Stimulated activated CD4-positive, alpha-beta T cell treated with anti-CD3 and anti-CD28 coated beads, Interleukin-1b, Interleukin-23, amount 100 ng/mL, for 1 hour (primary cell): ENCODE measurements around the gene SLC22A23.

Experiments
- DNase-seq, 2 donors: peaks; one replicate each; pipeline ENCODE4 v3.0.0-alpha.2; 2020; ENCODE audit warnings: low read depth in 2 of 2

The SLC22A23 gene

DNA sequence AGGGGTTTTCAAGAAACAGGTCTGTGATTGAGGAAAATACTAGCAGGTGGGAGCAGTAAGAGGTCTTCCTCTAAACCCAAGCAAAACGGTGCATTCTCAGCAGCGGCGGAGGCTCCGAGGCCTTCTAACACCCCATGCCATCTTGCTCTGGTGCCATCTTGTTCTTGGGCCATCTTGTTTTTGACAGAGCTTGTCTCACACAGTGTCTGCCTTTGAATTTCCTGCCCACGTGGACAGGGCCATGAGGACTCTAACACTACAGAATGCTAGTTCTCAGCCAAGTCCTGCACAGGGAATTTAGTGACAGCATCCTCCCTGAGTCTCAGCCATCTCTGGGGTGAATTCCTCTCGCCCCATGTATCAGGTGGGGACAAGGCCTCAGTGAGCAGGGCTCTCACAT, 121.7 kb downstream of the SLC22A23 start:
- no peak for DNase-seq

DNA sequence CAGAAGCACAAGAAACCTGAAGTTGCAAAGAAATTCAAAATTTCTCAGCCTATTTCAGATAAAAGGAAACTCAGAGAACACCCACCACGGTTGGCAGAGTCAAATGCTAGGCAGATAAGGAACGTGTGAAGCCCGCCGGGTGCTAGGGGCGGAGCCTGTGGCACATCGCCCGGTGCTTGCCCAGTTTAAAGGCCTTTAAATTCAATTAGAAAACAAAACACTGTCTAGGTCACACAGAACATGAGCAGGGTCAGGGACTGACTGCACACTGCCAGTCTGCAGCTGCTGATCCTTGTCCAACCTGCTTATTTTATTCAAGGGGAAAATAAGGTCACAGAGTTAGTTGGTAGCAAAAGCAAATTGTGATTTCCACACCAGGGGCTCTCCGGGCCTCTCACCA, 122.3 kb downstream of the SLC22A23 start:
- no peak for DNase-seq

DNA sequence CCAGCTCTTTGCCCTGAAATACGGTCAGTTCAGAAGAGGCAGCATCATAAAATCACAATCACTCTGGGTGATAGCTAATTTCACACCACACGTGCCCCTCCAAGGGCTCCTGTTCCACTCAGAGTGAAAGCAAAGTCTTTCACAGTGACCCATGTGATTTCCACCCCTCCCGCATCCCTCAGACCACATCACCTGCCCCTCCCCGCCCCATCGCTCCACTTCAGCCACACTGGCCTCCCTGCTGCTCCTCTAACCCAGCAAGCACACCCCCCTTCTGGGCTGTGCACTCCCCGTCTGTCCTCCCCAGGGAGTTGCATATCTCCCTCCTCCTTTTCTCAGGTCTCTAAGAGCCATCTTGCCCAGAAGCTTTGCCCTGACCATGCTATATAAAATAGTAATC, 123.6 kb downstream of the SLC22A23 start:
- no peak for DNase-seq

DNA sequence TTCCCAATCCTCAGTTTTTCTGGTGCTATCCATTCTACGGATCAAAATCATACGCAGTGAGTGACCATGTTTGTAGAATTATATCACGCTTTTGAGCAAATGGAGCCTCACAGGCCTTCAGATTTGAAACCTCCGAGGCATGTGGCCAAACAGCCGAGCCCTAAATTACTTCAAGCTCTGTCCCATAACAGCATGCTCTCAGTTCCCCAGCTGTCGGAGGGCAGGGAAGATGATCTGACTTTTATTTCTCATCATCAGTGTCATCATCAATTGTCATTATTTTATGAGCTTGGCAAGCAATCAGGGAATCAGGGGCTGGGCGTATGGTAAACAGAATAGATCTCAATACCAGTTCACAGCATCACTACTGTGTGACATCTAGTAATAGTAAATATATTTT, 124.9 kb downstream of the SLC22A23 start:
- DNase-seq = no peak

DNA sequence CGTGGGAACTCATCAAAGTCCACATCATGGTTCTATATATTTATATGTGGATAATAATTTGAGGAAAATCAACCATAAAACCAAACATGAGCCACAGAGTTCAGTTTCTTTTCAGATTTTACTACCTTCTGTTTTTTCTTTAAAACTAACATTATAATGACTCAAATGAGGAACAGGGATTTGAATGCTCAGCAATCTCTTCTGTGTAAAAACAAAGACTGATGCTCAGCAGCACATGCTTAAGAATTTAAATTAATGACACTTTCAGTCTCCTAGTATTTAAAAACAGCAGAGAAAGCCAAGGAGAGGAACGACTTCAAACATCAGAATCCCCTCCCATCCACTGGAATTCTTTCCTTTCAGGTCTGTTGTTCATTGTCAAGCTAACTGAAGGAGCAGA, 125.4 kb downstream of the SLC22A23 start:
- no peak for DNase-seq

DNA sequence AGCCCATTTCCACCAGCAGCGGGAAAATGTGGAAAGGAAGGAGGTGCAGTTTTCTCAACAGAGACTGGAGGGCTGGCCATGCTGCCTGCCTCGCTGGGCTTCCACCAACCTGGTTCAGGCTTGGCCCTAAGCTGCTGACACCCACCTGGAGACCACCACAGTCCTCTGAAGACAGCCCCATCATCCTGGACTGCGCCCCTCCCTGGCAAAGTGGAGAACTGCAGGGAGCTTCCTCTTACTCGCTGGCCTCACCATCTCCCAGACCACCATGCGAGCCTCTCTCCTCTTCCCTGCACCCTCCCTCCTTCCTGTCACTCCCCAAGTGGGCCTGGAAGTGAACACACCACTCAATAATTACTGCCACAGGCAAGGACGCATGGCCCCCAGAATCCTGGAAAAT, 126.7 kb downstream of the SLC22A23 start:
- no peak for DNase-seq

DNA sequence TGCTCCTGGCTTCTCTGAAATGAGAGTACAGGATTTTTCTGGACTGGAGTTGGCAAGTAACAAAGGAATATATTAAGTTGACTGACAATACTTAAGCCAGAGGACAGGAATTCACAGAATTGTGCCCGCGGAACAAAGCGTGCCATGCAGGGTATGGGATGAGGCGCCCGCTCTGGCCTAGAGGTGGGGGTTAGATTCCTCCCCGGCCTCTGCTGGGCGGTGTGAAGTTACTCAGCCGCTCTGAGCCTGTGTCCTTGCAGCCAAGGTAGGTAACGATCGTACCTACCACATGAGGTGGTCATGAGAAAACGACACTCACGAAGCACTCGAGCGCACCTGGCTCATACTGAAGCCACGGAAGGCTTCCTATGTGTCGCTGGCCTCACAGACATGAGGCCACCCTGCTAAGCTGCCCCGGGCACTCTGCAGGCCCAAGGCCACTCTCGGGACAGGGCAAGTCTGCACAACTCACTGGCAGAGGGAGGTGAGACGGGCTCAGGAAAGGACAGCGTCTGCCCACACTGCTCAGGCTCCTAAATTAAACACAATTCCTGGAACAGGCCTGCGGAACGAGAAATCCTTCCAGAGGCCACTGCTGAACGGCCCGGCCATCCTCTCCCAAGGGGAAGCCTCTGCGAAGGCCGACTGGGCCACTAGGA, 127.3 kb downstream of the SLC22A23 start:
- DNase-seq = no peak

DNA sequence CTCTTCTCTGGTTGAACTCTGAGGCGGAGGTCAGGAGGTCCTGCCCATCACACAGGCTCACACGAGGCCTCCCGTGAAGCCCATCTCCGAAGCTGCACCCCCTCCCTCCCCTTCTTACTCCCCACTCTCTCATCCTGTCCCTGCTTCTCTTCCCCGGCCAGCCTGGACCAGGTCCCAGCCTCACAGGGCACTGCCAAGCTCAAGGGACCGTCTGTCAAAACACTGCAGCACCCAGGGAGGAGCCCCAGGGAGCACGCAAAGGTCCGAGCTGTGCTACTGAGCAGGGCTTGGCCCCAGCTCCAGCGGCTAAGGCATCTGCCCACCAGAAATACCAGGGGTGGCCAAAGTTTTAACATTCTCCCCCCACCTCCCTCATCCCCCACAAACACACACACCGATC, 128.1 kb downstream of the SLC22A23 start:
- DNase-seq = no peak

DNA sequence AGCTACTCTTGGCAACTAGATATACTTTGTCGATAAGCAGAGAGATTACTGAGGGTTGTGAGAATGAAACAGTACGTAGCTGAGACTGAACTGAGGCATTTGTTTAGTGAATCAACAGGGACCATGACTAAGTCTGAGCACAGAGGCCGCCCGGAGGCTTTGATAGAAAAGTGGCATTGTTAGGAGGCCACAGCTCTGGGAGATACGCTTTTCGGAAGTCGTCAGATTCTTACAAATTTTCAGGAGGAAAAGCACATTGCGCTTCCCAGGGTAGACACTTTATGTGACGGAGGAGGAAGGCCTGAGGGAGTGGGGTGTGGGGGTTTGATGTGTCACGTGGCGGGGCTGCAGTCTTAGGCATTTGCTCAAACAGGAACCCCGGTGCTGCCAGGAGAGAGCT, 128.7 kb downstream of the SLC22A23 start:
- DNase-seq = no peak

DNA sequence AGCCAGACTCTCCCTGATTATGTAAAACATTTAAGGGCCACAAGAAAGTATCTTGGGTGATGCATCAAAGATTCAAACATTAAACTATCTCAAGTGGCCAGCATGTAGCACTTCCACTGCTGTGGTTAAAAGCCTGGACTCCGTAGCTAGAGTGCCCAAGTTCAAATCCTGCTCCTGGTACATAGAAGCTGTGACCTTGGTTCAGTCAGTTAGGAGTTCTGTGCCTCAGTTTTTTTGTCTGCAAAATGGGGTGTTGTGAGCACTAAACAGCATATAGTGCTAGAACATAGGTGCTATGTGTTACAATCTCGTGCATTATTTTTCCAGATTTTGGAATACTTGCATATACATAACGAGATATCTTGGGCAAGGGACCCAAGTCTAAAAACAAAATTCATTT, 129.4 kb downstream of the SLC22A23 start:
- no peak for DNase-seq

DNA sequence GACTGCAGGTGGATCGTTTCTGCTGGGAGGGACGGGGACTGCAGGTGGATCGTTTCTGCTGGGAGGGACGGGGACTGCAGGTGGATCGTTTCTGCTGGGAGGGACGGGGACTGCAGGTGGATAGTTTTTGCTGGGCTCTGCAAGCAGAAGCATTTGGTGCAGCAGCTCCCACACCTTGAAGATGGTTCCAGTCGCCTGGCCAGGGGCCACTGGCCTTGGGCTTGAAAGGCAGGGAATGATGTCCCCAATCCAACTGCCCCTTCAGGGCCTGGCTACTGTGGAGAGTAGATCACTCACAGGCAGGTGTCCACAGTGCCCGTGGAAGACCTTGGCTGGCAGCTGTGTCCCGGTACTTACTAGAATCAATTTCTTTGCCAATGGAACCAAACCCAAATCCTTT, 129.9 kb downstream of the SLC22A23 start:
- no peak for DNase-seq

DNA sequence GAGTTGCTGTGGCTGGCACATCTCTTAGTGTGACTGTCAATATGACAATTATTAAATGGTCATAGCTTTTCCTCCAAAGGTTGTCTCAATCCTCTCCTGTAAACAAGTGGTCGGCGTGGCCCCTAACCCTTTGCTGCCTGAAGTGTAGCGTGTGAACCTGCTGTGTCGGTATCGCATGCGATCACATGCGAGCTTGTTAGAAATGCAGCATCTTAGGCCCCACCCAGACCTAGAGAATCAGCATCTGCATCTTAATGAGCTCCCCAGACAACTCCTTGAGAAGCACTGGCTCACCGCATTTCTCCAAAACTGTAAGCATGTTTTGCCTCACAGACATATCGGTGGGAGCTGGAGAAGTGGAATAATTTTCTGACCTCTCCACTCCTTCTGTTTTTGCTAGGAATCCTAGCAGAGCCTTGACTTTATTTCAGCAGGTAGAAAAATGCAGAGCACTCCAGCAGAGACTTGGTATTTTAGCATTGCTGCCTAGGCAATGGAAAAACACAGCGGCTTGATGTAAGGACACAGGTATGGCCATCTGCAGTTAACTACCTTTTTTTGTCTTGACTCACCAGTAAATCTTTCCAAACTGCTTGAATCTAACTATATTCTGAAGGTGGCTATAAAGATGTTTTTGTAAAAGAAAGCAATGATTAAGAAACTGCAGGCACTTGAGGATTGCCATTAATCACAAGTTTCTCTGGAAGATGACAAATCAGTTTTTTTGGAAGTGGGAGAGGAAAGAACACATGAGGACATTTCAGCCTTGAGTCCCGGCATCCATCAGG, 130.5 kb downstream of the SLC22A23 start:
- no peak for DNase-seq

DNA sequence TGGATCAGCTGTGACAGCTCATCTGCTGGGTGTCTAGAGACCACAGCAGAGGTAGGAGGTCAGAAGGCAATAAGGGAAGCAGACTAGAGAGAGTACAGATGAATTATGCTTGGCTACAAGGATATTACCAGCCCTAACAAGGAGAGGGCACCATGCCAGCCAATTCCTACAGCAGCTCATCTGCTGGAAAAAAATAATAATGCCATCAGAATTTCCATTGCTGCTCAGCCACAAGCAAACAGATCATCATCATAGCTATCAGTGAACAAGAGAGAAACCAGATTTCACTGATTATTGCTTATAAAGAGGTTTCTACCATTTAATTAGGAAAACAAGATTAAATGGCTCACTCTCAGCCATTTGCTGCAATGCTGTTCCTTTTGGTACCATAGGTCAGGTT, 131.6 kb downstream of the SLC22A23 start:
- DNase-seq = no peak

DNA sequence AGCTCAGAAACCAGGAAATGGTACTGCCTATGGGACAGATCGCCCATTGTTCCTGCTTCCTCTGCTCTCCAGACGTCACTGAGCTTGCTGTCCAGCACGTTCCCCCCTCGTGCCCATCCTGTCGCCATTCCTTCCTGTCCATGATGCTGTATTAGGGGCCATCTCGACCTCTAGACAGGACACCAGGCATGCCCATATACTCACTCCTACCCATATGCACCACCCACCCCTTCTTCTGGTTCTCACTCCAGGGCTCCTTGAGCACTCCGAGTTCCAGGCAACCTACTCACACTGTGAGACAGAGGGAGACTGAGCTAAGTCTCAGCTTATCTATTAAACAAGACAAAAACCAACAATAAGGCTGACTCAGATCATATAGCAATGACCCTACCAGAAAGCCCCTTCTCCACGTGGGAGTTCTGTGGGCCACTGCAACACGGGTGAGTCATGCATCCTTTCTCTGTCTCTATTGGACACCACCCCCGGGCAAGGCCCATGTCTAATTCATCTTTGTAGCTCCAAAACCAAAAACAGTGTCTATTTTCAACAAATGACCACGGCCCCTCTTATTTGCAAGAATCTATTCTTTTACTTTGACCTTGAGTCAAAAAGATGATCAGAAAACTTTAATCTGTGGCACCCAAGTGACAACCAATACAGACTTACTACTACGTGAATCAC, 132.4 kb downstream of the SLC22A23 start:
- no peak for DNase-seq

DNA sequence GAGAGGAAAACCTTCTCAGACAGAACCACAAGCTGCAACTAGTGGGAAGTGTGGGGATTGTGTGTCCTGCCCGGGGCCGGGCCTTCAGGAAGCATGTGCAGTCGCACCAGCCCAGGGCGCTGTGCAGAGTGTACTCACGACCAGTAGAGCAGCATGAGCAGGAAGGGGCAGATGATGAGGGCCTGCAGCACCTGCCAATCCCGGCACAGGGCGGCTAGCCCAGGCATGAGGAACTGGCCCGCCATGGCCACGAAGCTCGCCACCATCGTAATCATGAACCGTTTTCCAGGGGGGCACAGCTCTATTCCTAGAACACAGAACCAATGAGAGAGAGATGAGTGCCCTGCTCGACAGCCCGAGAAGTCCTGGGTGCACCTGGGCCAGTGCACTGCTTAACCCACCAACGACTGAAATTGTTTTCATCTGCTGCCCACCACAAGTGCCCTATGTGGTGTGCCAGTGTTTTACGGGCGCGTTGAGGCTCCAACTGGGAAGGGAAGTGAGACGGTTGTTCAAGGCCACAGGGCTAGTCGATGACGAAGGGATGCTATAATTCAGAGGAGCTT, 133.1 kb downstream of the SLC22A23 start:
- DNase-seq = no peak

DNA sequence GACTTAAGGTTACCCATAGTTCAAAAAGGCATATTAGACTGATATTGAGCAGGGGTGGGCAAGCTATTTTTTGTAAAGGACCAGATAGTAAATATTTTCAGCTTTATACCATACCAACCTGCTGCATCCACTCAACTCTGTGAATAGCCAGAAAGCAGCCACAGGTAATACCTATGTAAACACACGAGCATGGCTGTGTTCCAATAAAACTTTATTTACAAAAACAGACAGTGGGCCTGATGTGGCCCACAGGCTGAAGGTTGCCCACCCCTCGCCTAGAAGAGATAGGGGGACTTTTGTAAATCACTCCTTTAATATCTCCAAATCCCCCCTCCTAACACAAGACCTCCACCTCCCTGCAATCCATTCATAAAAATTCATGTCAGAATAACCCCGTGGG, 133.7 kb downstream of the SLC22A23 start:
- DNase-seq = no peak

DNA sequence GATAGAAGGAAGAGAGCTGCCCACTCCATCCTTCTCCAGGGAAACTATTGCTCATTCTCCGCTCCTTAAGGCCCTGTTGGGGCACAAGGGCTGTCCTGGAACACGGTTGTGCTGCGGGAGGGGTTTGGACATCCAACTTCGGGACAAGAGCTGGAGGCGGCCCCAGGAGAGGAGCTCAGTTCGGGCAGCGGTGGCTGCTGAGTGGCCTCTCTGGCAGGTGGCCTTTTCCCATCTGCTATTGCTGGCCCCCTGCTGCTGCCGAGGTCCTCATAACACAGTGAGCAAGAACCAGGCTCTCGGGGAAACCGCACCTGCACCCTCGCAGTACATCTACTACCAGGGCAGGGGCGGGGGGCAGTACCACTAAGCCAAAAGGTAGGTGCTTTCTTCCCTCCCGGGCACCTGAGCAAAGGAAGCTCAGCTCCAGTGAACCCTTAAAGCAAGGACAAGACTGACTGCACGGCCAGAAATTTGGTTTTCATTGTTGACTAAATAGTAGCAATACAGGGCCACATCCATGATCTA, 134.4 kb downstream of the SLC22A23 start:
- DNase-seq = no peak

DNA sequence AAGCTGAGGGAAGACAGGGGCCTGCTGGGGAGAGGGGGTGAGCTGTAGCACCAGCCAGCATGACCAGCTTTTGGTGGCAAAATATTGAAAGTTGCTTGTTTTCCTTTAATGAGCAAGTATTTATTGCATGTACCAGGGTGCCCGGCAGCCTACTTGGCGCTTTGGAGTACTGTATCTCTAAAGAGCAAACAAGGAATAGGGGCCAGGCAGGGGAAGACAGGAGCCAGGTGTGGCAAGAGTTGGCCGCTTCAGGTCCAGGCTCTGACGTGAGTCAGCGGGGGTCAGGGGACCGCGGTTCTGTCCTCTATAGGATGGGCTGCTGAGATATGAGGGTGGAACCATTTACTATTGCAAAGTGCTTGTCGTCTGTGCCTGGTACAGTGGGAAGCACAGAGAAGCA, 135.0 kb downstream of the SLC22A23 start:
- no peak for DNase-seq

DNA sequence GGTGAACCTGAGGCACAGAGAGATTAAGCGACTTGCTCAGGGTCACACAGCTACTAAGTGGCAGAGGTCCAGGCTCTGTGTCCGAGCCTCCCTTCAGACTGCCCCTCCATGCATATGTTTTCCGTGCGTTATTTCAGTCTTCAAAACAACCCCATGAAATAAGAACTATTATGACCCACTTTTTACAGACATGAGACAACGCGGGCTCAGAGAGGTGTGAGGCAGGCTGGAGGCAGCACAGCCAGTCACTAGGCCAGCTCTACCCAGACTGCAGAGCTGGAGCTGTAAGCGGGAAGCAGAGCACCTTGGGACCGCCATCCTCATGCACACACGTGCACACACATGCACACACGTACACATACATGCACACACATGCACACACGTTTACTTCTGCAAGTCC, 135.8 kb downstream of the SLC22A23 start:
- no peak for DNase-seq

DNA sequence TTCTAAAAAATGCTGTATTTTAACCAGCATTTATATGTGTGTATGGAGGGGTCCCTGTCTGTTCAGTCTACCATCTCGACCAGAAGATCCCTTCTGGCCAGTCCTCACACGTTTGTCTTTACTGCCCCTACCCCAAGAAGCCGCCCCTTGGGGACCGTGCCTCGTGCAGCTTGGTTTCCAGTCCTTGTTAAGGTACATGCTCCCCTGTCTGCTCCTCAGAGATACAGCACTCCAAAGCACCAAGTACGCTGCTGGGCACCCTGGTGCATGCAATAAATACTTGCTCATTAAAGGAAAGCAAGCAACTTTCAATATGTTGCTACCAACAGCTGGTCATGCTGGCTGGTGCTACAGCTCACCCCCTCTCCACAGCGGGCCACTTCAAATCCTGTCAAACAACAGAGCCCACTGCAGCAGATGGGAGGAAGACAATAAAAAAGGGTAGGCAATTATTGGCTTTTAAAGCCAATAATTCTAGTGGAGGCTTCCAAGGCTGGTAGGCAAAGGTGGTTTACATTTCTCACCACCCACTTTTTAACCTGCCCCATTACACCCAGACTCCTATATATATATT, 136.5 kb downstream of the SLC22A23 start:
- no peak for DNase-seq

DNA sequence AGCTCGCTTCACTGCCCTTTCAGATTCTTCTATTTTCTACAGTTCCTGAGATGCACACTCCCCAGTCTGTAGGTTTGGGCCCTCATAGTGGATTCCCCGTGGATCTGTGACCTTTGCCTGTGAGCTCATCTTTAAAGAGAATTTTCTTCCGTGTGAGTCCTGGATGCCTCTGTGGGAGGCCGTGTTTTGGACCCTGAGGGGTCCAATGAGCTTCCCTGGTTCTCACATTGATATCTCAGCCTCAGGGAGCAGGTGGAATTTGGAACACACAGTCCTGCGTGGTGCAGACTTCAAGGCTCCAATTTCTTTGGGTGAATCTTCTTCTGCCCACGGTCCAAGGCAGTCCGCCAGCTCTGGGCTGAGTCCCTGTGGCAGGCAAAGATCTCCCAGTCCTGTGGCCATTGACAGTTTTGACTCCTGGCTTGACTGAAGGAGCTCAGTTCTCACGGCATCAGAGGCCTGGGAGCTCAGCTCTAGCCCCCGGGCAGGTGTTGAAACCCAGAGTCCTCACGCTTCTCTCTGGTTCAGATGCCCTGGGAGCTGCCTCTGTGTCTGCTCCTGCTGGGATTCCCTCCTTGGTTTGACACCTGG, 137.1 kb downstream of the SLC22A23 start:
- DNase-seq = no peak
